GM19395 (cell line): Measurements from ENCODE around the gene NTNG2.
"Not testable (repeated sequence)": the region's sequence is repeated elsewhere in the genome, so short reads cannot be mapped to it uniquely, and the experiment has no call there.

Experiments used
- ATAC-seq: cut with Tn5 transposase; IDR thresholded peaks from one replicate; pipeline ENCODE4 v1.9.1; 2021; ENCODE audit warnings: mild to moderate bottlenecking, moderate library complexity; ENCODE audit not compliant: unreplicated experiment

Gene NTNG2, protein sequence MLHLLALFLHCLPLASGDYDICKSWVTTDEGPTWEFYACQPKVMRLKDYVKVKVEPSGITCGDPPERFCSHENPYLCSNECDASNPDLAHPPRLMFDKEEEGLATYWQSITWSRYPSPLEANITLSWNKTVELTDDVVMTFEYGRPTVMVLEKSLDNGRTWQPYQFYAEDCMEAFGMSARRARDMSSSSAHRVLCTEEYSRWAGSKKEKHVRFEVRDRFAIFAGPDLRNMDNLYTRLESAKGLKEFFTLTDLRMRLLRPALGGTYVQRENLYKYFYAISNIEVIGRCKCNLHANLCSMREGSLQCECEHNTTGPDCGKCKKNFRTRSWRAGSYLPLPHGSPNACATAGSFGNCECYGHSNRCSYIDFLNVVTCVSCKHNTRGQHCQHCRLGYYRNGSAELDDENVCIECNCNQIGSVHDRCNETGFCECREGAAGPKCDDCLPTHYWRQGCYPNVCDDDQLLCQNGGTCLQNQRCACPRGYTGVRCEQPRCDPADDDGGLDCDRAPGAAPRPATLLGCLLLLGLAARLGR

DNA sequence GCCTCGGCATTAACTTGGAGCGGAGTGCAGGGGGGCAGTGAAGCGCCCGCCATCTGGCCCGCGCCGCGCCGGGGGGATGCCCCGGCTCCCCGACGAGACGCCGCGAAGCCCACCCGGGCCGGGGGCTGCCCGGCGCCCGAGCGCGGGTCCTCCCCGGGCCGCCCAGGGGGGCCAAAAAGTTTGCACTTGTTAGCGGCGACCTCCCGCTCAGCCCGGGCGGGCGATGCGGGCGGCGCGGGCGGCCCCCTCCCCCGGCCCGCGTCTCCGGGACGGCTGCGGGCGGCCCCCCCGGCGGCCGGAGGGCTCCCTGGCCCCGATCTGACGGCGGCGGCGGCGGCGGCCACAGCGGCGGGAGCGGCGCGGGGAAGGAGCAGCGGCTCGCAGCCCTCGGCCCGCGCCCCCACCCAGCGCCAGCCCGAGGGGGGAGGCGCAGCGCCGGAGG lies at the start of gene NTNG2:
Gene NTNG2 (plus strand): TSS at position 316 of the 442 bp plus-strand sequence. CDS start 4,774 bp downstream, outside the sequence.
- ATAC-seq, result no peak

DNA sequence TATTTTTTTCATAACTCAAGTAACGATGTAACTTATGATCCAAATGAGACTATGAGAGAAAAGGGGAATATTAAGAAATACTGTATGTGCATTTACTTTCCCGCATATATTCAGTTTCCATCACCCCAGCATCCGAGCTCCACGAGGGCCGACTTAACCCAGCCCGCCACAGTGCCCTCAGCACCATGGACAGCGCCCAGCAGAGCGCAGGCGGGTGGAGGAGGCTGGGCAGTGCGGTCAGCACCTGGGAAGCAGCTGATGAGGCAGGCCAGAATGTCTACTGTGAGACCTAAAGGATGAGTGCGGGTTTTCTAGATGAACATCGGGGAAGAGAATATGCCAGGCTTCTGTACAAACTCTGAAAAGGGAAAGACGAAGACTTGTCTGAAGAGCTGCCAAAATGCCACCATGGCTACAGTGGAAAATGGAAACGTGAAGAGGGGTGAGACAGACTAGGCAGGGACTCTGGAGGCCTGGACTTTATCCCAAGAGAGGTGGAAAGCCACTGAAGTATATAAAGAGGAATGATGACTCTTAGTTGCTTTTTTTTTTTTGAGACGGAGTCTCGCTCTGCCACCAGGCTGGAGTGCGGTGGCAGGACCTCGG lies 47.7 kb upstream of the NTNG2 start:
- ATAC-seq, result no peak

DNA sequence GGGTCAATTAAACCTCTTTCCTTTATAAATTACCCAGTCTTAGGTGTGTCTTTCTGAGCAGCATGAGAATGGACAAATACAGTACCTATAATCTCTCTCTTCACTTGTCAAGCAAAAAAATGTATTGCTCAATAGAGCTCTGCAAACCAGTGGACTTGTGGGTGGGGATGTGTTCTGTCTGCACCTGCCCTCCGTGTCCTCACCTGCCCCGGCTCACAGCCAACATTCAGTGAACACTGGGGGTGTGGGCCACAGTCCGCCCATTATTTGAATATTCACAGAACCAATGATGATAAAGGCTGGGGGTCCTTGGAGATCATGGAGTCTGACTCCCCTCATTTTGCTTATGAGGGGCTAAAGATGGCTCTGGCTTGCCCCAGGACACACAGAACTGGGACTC lies 45.3 kb upstream of the NTNG2 start:
- no peak for ATAC-seq

DNA sequence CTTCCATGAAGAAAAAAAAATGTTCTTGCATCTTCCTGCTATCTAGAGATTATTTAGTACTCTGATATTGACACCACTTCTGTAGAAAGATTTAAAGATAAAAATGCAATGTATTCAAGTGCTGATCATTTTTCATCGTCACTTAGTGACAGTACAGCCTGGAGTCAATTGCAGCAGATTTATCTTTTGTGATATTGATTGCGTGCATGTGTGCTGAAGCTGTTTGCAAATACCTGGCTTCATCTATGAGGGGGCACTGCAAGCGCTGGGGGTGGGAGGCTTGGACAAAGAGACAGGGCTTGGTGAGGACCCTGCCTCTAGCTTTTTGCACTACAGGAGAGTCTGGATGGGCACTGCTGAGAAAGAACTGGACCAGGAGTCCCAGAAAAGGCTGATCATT lies 44.2 kb upstream of the NTNG2 start:
- ATAC-seq, result no peak

DNA sequence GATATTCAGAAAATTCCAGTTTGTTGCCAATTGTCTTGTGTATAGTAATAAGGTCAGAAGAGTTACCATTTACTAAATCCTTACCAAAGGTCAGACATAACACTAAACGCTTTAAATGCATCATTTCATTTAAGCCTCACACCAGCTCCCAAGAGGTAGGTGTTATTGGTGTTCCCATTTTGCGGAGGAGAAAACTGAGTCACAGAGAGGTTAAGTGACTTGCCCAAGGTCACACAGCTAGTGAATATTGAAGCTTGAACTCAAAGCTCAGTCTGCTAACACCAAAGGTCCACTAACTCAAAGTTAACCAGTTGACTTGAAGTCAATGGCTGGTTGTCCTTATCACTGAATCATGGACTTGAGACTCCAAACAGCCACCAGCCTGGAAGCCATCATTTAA lies 40.8 kb upstream of the NTNG2 start:
- no peak for ATAC-seq

DNA sequence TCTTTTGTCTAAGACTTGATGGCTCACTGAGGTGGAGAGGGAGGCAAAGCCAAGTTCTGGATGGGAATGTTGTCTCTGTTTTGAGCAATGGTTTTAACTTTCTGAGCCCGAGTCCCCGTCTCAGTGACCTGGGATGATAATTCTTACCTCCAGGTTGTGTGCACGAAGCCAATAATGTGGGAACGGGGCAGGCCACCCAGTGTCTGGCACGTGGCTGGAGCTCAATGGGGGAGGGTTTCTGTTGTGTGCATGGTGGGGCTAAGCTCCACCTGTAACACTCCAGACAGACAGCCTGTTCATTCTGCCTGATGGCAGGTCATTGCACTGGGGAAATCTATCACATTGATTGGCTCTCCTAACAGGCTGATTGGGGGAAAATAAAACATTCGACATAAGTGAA lies 37.1 kb upstream of the NTNG2 start:
- ATAC-seq, result no peak

DNA sequence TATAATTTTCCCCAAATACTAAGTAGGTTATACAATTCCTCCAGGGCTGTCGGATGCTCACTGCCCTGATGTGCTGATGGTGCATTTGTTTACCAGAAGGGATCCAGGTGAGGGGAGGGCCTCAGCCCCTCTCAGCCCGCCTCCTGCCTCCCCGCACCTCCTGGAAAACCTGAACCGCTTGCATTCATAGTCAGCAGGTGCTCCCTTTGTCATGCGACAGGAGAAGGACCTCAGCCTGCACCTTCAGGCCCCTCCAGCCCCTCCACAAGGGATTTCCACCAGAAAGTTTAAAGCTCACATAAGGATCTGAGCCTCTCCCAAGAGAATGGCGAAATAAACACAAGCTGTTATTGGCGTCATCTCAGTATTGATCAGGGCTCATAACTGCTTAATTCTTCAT lies 36.5 kb upstream of the NTNG2 start:
- ATAC-seq, result no peak

DNA sequence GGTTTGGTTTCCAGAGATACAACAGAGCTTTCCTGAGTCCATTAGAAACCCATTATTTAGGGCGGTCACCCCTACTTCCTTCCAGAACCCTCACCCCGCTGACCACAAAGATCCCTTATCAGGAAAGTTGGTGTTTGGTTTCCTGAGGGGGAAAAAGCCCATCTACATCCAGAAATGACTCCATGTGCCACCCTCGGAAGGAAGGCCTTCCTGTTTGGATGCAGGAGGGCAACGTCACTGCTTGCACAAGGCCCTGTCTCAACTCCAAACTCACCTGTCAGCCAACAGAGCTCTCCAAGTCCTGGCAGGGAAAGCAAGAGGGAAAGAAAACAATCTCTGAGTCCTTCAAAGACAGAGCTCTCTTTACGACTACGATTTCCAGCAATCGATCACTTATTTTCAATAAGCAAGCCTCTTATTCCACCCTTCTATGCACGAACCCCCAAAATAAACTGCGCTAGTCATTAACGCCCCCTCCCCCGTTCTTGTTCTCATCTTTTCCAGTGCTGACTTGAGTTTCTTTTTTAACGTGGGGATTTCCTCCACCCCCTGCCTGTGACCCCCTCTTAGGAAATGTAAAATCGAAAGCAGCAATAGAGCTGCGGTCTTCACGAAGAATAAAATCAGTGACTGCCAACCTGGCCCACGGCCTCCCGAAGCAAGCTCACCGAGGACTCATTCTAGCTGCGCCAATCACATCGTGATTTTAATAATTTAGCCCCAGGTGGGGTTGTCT lies 35.7 kb upstream of the NTNG2 start:
- ATAC-seq, result no peak

DNA sequence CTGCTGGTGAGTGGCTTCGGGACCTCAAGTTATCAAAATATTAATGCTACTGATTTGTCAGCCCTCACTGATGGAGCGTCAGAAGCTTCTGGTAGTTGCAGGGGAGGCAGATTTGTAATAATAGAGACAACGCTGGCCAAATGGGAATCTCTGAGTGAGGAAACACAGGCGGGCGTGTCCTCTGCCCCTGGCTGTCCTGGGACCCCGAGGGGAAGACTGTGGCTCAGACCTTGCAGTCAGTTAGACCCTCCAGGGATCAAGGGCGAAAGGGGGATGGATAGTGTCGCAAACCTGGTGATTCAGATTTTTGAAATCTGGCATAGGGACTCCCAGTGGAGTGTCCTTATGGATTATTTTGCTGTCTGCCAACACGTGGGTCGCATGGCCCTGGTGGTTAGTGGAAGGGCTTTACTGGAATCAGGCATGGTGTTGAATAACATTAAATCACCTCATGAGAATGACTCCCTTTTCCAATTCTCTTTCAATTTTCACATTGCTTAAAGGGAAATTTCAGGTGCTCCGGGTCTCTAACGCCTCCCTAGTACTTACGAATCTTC lies 35.1 kb upstream of the NTNG2 start:
- ATAC-seq, result no peak

DNA sequence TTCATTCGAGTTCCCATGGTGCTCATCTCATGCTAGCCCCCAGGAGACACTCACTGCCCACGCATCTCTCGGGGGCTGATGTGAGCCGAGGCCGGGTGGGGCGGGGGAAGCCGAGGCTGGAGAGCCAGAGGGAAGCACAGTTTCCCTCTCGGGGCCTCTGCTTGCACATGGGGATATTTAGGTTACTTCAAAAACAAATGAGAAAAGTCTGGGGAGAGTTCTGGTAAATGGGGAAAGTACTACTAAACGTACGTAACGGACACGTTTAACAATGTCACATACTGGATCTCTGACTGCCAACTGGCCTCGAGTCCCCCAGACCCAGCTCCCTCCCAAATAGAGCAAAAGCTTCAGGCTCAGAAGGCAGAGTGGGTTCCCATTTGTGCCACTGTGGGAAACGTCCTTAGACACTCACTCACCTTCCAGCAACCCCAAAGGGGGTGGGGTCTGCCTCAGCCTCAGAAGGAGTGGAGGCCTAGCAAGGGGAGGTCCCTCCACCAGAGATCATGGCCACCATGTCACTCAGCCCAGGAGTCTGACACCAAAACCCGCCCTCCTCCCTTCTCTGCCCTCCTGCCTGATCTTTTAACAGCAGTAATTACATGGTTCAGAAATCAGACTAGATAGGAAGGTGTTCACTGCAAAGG lies 33.8 kb upstream of the NTNG2 start:
- ATAC-seq, result no peak

DNA sequence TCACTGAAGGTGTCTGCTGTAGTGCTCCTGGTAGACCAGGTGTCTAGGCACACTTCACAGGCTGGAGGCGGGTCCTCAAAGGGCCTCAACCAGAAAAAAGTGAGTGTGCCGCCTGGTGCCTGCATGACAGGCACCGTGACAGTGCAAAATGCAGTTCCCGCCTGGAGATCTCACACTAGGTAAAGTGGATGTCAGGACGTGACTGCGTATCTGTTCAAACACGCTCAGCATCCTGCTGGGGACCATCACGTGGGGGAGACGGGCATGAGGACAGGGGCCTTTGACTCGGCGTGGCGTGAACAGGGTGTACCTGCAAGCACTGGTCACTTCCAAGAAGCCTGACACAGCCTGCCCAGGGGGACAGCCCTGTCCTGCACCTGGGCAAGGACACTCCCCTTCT lies 32.3 kb upstream of the NTNG2 start:
- no peak for ATAC-seq

DNA sequence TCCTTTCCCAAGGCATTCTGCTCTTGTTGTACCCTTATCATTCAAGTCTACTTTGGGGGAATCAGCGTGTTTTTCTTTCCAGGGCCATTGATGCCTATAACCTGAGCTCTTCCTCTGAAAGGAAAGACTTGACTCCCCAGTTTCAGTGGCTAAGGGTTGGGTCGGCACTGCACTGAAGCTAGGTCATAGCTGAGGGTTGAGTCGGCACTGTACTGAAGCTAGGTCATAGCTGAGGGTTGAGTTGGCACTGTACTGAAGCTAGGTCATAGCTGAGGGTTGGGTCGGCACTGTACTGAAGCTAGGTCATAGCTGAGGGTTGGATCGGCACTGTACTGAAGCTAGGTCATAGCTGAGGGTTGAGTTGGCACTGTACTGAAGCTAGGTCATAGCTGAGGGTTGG lies 27.8 kb upstream of the NTNG2 start:
- not testable (repeated sequence) for ATAC-seq

DNA sequence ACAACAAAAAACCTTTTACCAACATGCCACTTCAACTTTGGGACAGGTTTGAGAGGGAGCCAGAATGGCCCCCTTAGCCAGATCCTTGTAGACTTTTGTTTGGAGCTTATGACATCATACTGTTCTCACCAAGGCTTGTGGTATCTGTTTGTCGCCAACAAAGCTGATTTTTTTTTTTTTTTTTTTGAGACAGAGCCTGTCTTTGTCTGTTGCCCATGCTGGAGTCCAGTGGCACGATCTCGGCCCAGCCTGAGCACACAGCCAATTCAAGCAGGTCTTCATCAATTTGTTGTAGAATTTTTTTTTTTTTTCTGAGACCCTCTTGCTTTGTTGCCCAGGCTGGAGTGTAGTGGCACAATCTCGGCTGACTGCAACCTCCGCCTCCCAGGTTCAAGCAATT lies 26.4 kb upstream of the NTNG2 start:
- ATAC-seq, result no peak

DNA sequence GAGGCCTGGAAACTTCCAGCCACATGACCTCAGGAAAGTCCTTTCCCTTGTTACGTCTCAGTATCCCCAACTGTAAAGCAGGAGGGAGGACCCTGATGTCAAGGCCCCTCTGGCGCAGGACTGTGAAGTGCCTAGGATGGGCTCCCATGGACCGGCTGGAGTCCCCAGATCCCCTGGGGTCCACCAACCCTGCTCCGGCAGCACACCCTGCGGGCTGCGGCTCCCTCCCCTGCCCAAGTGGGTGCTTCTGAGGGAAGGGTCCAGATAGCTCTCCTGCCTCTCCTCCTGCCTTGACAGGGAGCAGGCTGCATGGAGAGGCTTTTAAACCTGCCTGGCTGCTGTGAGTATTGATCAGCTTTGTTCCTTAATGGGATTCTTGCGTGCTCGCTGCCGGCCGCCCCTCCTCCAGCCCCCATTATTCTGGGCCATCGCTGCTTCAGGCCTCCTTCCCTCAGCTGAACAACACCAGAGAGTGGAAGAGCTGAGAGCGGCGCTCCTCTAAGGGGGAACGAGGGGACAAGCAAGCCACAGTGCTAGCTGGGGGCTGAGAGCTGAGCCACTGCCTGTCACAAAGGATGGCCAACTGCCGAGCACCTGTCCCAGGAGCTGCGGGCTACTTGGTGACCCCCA lies 25.6 kb upstream of the NTNG2 start:
- no peak for ATAC-seq

DNA sequence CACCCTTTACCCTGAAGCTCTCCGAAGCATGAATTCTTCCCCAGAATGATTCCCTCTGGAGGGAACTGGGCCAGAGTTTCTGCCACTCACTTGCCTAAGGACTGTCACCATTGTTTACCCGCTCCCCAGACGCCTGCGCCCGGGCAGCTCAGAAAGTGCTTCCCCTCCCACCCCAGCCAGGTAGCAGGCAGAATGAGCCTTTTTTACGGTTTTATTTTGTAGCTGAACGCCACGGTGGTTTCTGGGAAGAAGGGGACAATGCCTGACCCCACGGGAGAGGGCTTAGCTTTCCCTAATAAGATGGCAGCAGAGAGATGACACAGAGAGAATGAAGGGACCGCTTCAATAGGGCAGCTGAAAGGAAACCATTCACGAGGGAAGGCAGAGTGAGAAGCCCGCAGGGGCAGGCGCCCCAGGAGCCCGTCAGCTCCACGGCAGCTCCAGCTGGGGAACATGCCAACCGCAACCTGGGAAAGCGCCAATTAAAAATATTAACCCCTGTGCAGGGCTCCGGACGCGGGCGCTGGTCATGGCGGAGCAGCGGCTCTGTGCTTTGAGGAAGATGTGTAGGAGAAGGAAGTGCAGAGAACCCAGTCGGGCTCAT lies 20.4 kb upstream of the NTNG2 start:
- no peak for ATAC-seq

DNA sequence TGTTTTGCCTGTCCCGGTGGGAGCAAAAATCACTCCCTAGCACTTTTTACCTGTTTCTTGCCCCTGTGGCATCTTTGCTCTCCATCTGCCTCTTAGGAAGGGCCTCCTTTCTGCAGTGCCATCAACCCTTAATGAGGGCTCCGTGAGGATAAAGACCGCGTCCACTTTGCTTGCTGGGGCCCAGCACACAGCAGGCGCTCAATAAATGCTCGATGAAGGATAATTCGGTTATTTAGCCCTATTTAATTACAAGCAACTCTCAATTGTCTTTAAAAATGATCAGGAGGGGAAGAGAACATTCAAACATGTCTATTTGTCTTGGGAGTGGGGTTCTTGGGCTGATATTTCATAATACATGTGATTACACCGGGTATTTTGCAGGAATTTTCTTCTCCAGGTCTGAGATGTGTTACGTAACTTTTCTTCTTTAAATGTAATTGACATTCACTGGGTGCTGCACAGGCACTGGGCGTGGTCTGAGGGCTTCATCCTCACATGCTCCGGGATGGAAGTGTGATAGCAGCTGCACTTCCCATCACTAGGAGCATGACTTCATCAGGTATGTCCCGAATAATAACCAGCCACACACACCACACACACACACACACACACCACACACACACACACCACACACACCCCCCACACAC lies 19.8 kb upstream of the NTNG2 start:
- no peak for ATAC-seq

DNA sequence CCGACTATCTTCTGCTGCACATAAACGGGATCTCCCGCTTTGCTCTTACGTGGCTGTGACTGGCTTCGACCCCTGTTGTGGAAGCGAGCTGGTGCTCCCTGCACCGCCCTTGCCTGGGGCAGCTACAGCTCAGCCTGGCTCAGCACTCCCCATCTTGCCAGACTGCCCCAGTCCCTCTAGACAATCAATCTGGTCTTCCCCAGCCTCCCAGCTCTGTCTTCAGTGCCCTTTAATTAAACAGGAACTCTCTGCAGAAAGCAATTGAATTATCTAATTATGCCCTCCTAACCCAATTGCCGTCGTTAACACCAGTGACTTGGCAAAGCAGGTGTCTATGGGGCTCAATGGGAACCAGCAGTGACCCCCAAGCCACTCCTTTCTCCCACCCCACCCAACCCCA lies 18.9 kb upstream of the NTNG2 start:
- no peak for ATAC-seq

DNA sequence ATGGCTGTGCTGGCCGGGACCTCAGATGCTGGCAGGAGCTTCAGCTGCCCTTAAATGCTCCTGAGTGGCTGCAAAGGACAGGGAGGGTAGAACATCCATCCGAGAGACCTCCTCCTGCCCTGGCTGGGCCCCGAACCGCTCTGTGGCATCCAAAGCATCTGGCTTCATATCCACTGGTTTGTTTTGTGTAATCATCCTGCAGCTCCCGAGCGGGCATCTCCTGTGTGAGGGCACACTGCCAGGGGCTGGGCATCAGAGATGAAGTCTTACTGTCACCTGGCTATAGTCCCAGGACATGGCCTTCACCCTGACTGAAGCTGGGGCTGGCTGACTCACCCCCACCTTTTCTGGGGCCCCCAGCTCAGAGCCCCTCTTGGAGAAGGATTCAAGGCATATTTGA lies 18.5 kb upstream of the NTNG2 start:
- ATAC-seq, result no peak

DNA sequence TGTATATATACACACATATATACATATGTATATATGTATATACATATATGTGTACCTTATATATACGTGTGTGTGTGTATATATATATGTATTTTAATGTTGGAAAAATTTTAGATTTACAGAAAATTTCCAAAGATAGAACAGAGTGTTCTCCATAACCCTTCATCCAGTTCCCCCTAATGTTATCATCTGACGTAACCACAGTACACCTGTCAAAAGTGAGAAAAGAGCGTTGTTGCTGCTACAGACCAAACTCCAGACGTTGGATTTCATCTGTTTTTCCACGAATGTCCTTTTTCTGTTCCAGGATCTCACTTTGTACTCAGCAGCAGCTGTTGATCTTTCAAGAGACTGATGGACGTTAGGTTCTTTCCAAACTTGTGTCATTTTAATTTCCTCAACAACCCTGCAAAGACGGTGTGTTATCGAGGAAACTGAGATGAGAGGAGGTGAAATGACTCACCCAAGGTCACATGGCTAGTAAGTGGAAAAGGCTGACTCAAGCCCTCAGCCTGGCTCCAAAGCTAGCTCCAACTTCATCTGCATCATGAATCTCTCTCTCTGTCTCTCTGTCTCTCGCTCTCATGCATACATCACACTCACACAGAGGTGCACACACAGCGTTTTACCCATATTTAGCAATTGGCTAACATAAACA lies 17.0 kb upstream of the NTNG2 start:
- no peak for ATAC-seq
